Heart left ventricle (tissue), 13 donors: ENCODE results near the gene TMEM209.

Experiments used
- POLR2A ChIP-seq, 2 donors: fragments of 450-650 bp; IDR thresholded peaks; one replicate each; pipeline ENCODE4 v1.6.1; 2017; ENCODE audit warnings: antibody characterized with exemption in 2 of 2, mild to moderate bottlenecking in 2 of 2, moderate library complexity in 2 of 2
- TF ChIP-seq, protein P1 (sequence below), 12 donors: fragments of 200-600 bp; sonication (generic) in 4 of 12; IDR thresholded peaks; one replicate each; pipeline versions ENCODE4 v1.5.0 to v1.8.0; 2018 to 2022; ENCODE audit warnings: antibody characterized with exemption in 12 of 12, mild to moderate bottlenecking in 5 of 12
- donor health status: ischemic (EF 13 %, LVEDD 7.1; RV severe dilation, severe dysfunction).
- donor health status: DM: no; HTN: yes; CAD: no.
- donor health status: DM: no; HTN: no; CAD: no.
- donor health status: ischemic (EF 25% LVEDD 6.9; RV normal size, moderate dysfunction).
- donor health status: ischemic (EF 25% LVEDD 5.7; RV mildly dilated, moderate dysfunction).
- donor health status: ischemic (EF 35%, LVEDD 5.7; RV mildly dilated, moderate dysfunction).
- donor health status: nonischemic (EF 11% LVEDD 7.7; RV severe dilation, severe dysfunction).
- donor health status: DM: yes; HTN: yes; CAD: no.
- donor health status: PGD.
- donor health status: ischemic (EF 29% LVEDD 5.4; RV normal size, mild dysfunction).
- donor health status: nonischemic (EF 23%, LVEDD 6.1; RV moderate dilation, normal function).

DNA sequence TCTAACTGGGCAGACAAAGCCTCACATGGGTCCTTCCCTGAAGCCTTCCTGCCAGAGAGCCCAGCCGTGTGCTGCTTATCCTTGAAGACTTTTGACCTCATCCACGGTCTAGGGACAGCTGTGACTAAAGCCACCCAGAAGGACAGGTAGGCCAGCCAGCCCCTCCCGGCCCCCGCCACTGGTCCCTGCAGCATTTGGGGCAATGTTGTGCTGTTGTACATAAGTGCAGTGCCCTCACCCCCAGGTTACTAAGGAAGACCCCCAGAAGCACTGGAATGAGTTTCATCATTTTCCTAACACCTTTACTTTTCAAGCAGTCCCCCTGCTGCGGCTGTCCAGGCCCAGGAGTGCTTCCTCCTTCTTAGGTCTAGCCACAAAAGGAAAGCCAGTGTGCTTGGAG, 43.0 kb downstream of the TMEM209 start:
- TF ChIP-seq, protein P1, sequence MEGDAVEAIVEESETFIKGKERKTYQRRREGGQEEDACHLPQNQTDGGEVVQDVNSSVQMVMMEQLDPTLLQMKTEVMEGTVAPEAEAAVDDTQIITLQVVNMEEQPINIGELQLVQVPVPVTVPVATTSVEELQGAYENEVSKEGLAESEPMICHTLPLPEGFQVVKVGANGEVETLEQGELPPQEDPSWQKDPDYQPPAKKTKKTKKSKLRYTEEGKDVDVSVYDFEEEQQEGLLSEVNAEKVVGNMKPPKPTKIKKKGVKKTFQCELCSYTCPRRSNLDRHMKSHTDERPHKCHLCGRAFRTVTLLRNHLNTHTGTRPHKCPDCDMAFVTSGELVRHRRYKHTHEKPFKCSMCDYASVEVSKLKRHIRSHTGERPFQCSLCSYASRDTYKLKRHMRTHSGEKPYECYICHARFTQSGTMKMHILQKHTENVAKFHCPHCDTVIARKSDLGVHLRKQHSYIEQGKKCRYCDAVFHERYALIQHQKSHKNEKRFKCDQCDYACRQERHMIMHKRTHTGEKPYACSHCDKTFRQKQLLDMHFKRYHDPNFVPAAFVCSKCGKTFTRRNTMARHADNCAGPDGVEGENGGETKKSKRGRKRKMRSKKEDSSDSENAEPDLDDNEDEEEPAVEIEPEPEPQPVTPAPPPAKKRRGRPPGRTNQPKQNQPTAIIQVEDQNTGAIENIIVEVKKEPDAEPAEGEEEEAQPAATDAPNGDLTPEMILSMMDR (IDR thresholded peaks at IDR 0.05) = no peak
- no peak for TF ChIP-seq POLR2A (IDR thresholded peaks at IDR 0.05)
